RWPE1 (cell line): ENCODE results near the gene ZDHHC17.

ENCODE experiments used
- CTCF ChIA-PET: fragments of 350-600 bp; sonication (Branson Sonifier 250); formaldehyde crosslinking; extraction: SDS; loops from one replicate; lab custom pipeline; 2021; lab: Yijun Ruan, JAX
- POLR2A ChIA-PET: fragments of 400-600 bp; formaldehyde crosslinking; extraction: SDS; loops from one replicate; lab custom pipeline; 2020; ENCODE audit warnings: antibody characterized with exemption; ENCODE audit not compliant: low non-redundant PET; lab: Yijun Ruan, JAX
- DNase-seq: peaks from one replicate; pipeline ENCODE4 v3.0.0; 2012; ENCODE audit warnings: low spot score
- H3K27ac ChIP-seq: fragments of 450-650 bp; 2 replicates; pipeline ENCODE4 v1.5.1; 2017
- CTCF ChIP-seq: fragments of 450-650 bp; conservative IDR thresholded peaks from 2 replicates; pipeline ENCODE4 v1.5.1; 2017; ENCODE audit warnings: low read depth, mild to moderate bottlenecking

ZDHHC17 gene

GRCh38 chr12:76763746-76764675, at the start of gene ZDHHC17:
Gene ZDHHC17 (plus strand): TSS chr12:76764115. CDS start chr12:76764237, 122 bp downstream.
- DNase-seq: peak; percentile 82
- TF ChIP-seq CTCF: no peak
- ChIA-PET CTCF (interaction anchor here (0.6 to 0.7 kb wide), 2 partner anchors 13 to 740 kb away, joined by 3 read pairs; no protein-coding TSS in a partner anchor), POLR2A (no interaction called here)
- H3K27ac ChIP-seq: peak within 1 kb of the TSS; percentile 96

GRCh38 chr12:76714415-76714814, 49.5 kb upstream of the ZDHHC17 start:
- no peak for DNase-seq
- ChIA-PET CTCF (no interaction called here), POLR2A (no interaction called here)
- no peak for TF ChIP-seq CTCF
- H3K27ac ChIP-seq: no peak overlapping the region

- CTCF ChIA-PET: no interaction called here
- DNase-seq: no peak
- H3K27ac ChIP-seq: no peak overlapping the region
- POLR2A ChIA-PET: no interaction called here
- TF ChIP-seq CTCF: no peak
Measured at GRCh38 chr12:76714861-76715260, 49.1 kb upstream of the ZDHHC17 start.

- CTCF ChIA-PET: no interaction called here
- no peak for DNase-seq
Measured at GRCh38 chr12:76715332-76715731, 48.6 kb upstream of the ZDHHC17 start.

GRCh38 chr12:76717314-76717713, 46.6 kb upstream of the ZDHHC17 start:
- POLR2A ChIA-PET: no interaction called here
- DNase-seq: no peak
- no peak for TF ChIP-seq CTCF
- no peak overlapping the region for H3K27ac ChIP-seq
- CTCF ChIA-PET: no interaction called here

More at GRCh38 chr12:76715332-76715731, 48.6 kb upstream of the ZDHHC17 start:
- no peak for TF ChIP-seq CTCF
- no peak overlapping the region for H3K27ac ChIP-seq
- POLR2A ChIA-PET: no interaction called here

GRCh38 chr12:76719171-76720041, 44.5 kb upstream of the ZDHHC17 start:
- ChIA-PET POLR2A (no interaction called here), CTCF (no interaction called here)
- TF ChIP-seq CTCF: no peak
- DNase-seq: no peak
- H3K27ac ChIP-seq: peak overlapping the region; percentile 49; the same call in 1 of the 2 replicates
